Upper lobe of right lung (tissue), 1 donor: ENCODE data around the gene SLC6A5. TPM values are rescaled to one million over a fixed set of nuclear protein-coding genes. Genes with fewer than 3 reads are reported as not detected.

Source experiments
- ATAC-seq: fragments of 200-7000 bp; cut with Tn5 transposase; one replicate; pipeline ENCODE4 v1.9.1; 2020; ENCODE audit warnings: mild to moderate bottlenecking, moderate library complexity
- DNase-seq: peaks from one replicate; pipeline ENCODE4 v3.0.0-alpha.2; 2020
- H3K27ac ChIP-seq: fragments of 200-600 bp; one replicate; pipeline ENCODE4 v1.8.0; 2022
- H3K27me3 ChIP-seq: fragments of 200-600 bp; one replicate; pipeline ENCODE4 v1.8.0; 2022; ENCODE audit warnings: mild to moderate bottlenecking
- H3K36me3 ChIP-seq: fragments of 200-600 bp; one replicate; pipeline ENCODE4 v1.8.0; 2022
- H3K4me1 ChIP-seq: fragments of 200-600 bp; one replicate; pipeline ENCODE4 v1.8.0; 2022
- H3K4me3 ChIP-seq: fragments of 200-600 bp; one replicate; pipeline ENCODE4 v1.8.0; 2022; ENCODE audit warnings: mild to moderate bottlenecking
- H3K9me3 ChIP-seq: fragments of 200-600 bp; one replicate; pipeline ENCODE4 v1.8.0; 2022
- CTCF ChIP-seq: fragments of 200-600 bp; IDR thresholded peaks from one replicate; pipeline ENCODE4 v1.8.0; 2022; ENCODE audit warnings: antibody characterized with exemption
- intact Hi-C: fragments of 100-400 bp; cut with DNase I; formaldehyde crosslinking; loops from one replicate; pipeline ENCODE4 v1.11.0; 2022
- total RNA-seq: library from RNA; stranded (reverse); fragmentation: NEBNext Ultra II Directional; extraction: Animal tissue kit (Norgen Biotek cat#: 25700); gene quantifications from one replicate; pipeline ENCODE4 v1.2.1, GENCODE V29; 2021
- donor health status: DM: no; HTN: yes; CAD: no; lungs with severe emphysema.

Gene SLC6A5
- total RNA-seq, 1 donor from 2014 or later: not detected

- Histone ChIP-seq H3K27me3 (peaks cover 98% of the 10 kb centered on the region), H3K27ac (no peak overlapping the region), H3K9me3 (no peaks in the 10 kb centered on the region), H3K36me3 (no peaks in the 10 kb centered on the region), H3K4me1 (no peaks in the 10 kb centered on the region), H3K4me3 (no peak overlapping the region)
- ATAC-seq: no peak
- intact Hi-C loops: no loop called here
- DNase-seq: no peak
- no peak for TF ChIP-seq CTCF
Observed at GRCh38 chr11:20604295-20604803, 4.9 kb downstream of the SLC6A5 start.

- H3K36me3 ChIP-seq: no peaks in the 10 kb centered on the region
- DNase-seq (no peak), ATAC-seq (no peak)
- TF ChIP-seq CTCF: no peak
- no peak overlapping the region for H3K4me3 ChIP-seq
- H3K9me3 ChIP-seq: no peaks in the 10 kb centered on the region
- no peak overlapping the region for H3K27ac ChIP-seq
- H3K27me3 ChIP-seq: peaks cover 98% of the 10 kb centered on the region
- intact Hi-C loops: no loop called here
- H3K4me1 ChIP-seq: no peaks in the 10 kb centered on the region
Observed at GRCh38 chr11:20604864-20605601, 5.6 kb downstream of the SLC6A5 start.

GRCh38 chr11:20605602-20606091, 6.2 kb downstream of the SLC6A5 start:
- Histone ChIP-seq H3K27ac (no peak overlapping the region), H3K27me3 (peaks cover 98% of the 10 kb centered on the region), H3K4me3 (no peak overlapping the region), H3K9me3 (no peaks in the 10 kb centered on the region), H3K4me1 (no peaks in the 10 kb centered on the region), H3K36me3 (no peaks in the 10 kb centered on the region)
- no peak for TF ChIP-seq CTCF
- DNase-seq (no peak), ATAC-seq (no peak)
- intact Hi-C loops: no loop called here

- intact Hi-C loops: no loop called here
Observed at GRCh38 chr11:20608934-20609333, 9.5 kb downstream of the SLC6A5 start.

More at GRCh38 chr11:20608934-20609333, 9.5 kb downstream of the SLC6A5 start:
- no peak overlapping the region for H3K4me3 ChIP-seq
- no peak for TF ChIP-seq CTCF
- no peaks in the 10 kb centered on the region for H3K36me3 ChIP-seq
- H3K27me3 ChIP-seq: peaks cover 88% of the 10 kb centered on the region
- H3K4me1 ChIP-seq: no peaks in the 10 kb centered on the region
- DNase-seq (no peak), ATAC-seq (no peak)
- no peak overlapping the region for H3K27ac ChIP-seq
- no peaks in the 10 kb centered on the region for H3K9me3 ChIP-seq
